GM12874 (cell line): ENCODE results near the gene HIGD1B.

Experiments
- CTCF ChIP-seq: IDR thresholded peaks from 2 replicates; pipeline ENCODE4 v1.5.1; 2011; ENCODE audit warnings: low read depth, mild to moderate bottlenecking, control low read depth, low read length, moderate library complexity; ENCODE audit not compliant: insufficient read depth

Gene HIGD1B

GRCh38 chr17:44844390-44844830 is 3.3 kb upstream of the HIGD1B start:
- TF ChIP-seq CTCF, result no peak

DNA sequence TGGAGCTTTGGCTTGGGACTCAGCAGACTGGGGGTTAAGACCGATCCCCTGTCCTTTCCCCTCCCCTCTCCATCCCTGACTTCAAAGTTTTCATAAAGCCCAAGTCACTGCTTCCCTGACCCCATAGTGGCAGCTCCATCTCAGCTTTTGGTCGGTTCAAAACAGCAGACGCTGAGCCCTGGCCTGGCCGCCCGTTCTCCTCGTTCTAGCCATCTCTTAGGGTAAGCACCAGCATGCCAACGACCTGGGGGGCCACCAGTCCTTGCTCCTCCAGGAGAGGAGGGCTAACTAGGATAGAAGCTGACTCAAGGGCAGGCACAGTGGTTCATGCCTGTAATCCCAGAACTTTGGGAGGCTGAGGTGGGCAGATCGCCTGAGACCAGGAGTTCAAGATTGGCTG is 1.5 kb upstream of the HIGD1B start:
- TF ChIP-seq CTCF, result no peak

GRCh38 chr17:44848257-44848795 is 643 bp downstream of the HIGD1B start:
- TF ChIP-seq CTCF, result no peak

DNA sequence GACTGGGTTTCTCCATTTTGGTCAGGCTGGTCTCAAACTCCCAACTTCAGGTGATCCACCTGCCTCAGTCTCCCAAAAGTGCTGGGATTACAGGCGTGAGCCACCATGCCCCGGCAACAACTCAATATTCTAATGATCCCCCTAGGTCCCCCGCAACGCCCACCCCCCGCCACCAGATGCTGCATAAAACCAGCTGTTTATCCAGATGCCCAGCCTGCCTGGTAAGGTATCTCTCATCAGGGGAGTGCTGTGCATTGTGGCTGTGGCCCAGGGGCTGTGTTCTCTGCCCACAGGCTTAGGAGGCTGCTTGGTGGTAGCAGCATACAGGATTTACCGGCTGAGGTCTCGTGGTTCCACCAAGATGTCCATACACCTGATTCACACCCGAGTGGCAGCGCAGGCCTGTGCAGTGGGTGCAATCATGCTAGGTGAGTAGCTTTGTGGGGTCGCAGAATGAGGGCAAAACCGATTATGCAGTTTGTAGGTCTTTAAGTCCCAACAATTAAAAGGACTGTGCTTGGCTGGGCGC is 1.3 kb downstream of the HIGD1B start:
- TF ChIP-seq CTCF, result no peak

GRCh38 chr17:44850025-44850424 is 2.3 kb downstream of the HIGD1B start:
- no peak for TF ChIP-seq CTCF

GRCh38 chr17:44850612-44851011 is 2.9 kb downstream of the HIGD1B start:
- TF ChIP-seq CTCF, result no peak

DNA sequence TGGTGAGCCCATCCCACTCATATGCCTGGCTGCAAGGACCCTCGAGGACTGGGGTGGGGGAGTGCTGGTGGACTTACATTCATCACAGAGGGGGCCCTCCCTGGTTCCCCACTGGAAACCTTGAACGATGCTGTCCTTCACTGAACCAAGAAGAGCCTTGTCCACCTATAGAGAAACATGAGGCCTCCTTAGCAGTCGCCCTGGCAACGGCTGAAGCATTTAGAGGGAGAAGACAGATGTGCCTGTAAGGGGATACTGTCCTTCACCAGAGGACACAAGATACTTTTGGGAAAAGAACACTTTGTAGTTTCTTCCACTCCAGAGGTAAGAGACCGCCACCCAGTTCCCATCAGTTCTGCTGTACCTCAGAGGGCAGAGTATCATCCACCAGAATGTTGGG is 6.5 kb downstream of the HIGD1B start:
- TF ChIP-seq CTCF, result no peak

DNA sequence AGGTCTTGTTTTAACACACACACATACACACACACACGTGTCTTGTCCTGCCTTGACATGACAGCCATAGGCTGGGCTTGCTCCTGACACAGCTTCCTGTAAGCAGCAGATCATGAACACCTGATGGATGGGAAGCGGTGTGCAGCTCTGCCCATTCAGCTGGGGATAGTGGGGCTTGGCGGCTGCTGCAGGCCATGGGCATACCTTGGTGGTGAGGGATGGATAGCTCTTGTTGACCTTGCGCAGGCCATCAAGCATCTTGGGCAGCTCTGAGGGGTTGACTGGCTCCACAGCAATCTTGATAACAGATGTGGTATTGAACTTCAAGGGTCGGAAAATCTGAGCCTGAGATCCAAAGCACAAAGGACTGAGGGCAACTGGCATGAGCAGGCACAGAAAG is 12.0 kb downstream of the HIGD1B start:
- no peak for TF ChIP-seq CTCF
